GM19239 (cell line): ENCODE results near the gene PRR14.
"Not testable (repeated sequence)": the region's sequence is repeated elsewhere in the genome, so short reads cannot be mapped to it uniquely, and the experiment has no call there.

Source experiments
- DNase-seq: peaks from one replicate; pipeline ENCODE4 v3.0.0; 2011; ENCODE audit warnings: low spot score; ENCODE audit not compliant: insufficient read length
- FAIRE-seq: peaks from 2 replicates; lab custom pipeline; 2011; peaks lifted over from hg19 to GRCh38; lab: Jason Lieb, UNC

The PRR14 gene

DNA sequence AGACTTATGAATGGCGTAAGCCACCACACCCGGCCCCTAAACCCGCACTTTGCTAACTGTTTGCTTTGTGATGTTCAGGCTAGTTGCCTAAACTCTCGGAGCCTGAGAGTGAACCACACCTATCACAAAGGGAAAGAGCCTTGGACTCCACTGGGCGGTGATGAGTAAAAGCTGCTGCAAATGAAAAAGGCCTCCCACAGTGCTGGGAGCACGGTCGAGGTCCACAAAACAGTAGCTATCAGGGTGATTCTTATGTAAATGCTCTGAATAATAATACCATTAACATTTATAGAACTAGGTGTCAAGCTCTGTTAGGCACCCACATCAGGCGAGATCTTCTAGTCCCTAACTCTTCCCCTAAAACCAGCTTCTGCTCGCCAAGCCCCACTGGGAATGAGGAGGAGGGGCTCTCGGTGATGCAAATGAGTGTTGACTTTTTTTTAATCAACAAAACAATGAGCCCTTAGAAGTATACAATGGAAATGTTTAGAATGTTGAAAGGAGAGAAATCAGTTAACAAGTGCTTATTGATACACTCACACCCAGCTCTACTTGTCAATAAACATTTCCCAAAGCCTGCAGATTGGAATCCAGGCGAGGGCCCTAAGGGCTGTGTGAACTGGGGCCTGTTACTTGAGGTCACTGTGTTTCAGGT is 27.3 kb downstream of the PRR14 start:
- DNase-seq (no peak), FAIRE-seq (no peak)

- DNase-seq (no peak), FAIRE-seq (peak; percentile 11)
Measured at GRCh38 chr16:30678586-30678970, 27.8 kb downstream of the PRR14 start.

DNA sequence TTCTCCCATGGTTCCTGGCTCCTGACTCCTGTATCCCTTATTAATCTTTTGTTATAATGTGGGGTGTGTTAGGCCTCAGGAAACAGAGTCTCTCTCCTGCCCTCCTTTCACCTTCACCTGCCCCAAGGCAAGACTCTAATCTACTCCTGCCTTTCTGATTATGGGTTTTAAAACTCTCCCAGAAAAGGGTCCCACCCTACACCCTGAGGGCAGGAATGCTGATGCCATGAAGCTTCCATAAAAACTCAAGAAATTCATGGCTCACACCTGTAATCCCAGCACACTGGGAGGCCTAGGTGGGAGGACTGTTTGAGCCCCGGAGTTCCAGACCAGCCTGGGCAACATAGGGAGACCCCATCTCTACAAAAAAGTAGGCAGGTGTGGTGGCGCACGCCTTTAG is 29.6 kb downstream of the PRR14 start:
- FAIRE-seq (no peak), DNase-seq (no peak)

GRCh38 chr16:30688701-30689100 is 37.9 kb downstream of the PRR14 start:
- FAIRE-seq (no peak), DNase-seq (no peak)

- DNase-seq (no peak), FAIRE-seq (no peak)
Measured at GRCh38 chr16:30691907-30692306, 41.1 kb downstream of the PRR14 start.

- DNase-seq (no peak), FAIRE-seq (no peak)
Measured at GRCh38 chr16:30692396-30693064, 41.8 kb downstream of the PRR14 start.

GRCh38 chr16:30694926-30695693 is 44.4 kb downstream of the PRR14 start:
- DNase-seq (no peak), FAIRE-seq (no peak)

DNA sequence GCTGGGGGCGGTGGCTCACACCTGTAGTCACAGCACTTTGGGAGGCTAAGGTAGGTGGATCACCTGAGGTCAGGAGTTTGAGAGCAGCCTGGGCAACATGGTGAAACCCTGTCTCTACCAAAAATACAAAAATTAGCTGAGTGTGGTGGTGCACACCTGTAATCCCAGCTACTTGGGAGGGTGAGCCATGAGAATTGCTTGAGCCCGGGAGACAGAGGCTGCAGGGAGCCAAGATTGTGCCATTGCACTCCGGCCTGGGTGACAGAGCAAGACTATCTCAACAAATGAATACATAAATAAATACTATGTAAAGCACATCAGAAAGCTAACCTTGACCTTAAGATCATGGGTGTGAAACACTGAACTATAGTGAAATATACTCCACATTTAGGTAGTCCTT is 45.9 kb downstream of the PRR14 start:
- FAIRE-seq, DNase-seq: not testable (repeated sequence)

- FAIRE-seq (peak; percentile 88), DNase-seq (peak; percentile 90)
Measured at GRCh38 chr16:30697264-30698138, 46.7 kb downstream of the PRR14 start.

- peak; percentile 93 for DNase-seq
- no peak for FAIRE-seq
Measured at GRCh38 chr16:30698139-30698815, 47.5 kb downstream of the PRR14 start.

- DNase-seq (peak; percentile 82), FAIRE-seq (peak; percentile 33)
Measured at GRCh38 chr16:30698816-30699614, 48.3 kb downstream of the PRR14 start, which contains the start of gene SRCAP. SRCAP (plus strand) TSS chr16:30699171; CDS start chr16:30700825, 1,654 bp downstream.

DNA sequence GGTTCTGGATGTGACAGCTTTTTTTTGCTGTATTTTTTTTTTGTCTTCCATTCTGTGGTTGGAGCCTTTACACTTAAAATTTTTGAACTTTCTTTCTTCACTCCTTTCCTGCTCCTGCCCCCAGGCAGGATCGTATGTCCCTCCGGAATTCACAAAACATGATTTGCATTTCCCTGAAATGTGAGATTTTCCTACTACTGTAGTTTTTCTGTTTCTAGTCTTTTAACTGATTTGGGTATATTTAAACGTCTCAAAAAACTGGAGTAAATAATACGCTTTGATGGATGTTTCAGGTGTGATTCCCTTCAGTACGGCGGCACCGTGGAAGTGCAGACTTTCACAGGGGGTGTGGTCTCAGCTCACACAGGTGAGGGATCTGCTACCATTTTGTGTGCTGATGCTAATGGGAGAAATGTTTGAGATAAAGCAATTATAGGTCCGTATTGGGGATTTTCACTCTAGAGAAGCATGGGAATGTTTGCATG is 48.9 kb downstream of the PRR14 start:
- FAIRE-seq (no peak), DNase-seq (no peak)

DNA sequence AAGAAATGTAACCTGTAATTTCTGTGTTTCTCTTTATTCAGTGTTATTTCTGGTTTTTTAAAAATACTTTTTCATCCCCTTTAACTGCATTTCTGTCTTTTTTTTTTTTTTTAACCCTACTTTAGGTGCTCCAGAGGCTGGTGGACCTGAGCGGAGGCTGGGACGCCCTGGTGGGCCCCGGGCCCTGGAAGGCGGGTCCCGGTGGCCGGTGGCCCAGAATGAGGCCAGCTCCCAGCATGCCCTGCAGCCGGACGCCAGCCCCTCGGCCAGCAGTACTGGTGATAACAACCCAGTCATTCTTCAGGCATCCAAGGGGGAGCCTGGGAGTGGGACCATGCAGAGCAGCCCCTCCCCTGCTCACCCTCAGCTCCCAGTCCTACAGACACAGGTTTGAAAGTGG is 49.7 kb downstream of the PRR14 start:
- DNase-seq (no peak), FAIRE-seq (no peak)

DNA sequence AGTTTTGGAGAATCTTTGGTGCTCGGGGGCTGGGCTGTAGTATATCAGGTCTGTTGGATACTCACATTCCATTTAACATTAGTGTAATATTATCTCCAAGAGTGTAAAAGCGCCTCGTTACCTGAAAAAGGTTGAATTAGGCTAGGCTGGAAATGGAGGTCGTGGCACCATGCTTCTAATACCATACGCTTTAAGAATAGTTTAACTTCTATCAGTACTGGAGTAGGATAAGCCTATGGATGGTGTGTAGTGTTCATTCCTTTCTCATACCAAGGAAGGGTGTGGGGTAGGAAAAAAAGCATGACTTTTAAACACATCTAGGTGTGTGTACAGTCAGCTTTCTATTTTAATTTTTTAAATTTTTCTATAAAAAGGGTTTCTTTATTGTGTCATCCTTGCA is 50.2 kb downstream of the PRR14 start:
- DNase-seq = no peak
- no peak for FAIRE-seq

- not testable (repeated sequence) for DNase-seq, FAIRE-seq
Measured at GRCh38 chr16:30703071-30703470, 52.3 kb downstream of the PRR14 start.

DNA sequence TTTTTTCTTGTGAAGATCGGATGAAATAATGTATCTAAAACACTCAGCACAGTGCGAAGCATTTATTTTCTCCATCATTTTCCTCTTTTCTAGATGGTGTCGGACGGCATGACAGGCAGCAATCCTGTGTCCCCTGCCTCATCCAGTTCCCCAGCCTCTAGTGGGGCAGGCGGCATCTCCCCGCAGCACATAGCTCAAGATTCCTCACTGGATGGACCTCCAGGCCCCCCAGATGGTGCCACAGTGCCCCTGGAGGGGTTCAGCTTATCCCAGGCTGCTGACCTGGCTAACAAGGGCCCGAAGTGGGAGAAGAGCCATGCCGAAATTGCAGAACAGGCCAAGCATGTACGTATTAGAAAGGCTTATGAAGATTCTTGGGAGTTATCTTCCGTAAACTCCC is 53.2 kb downstream of the PRR14 start:
- no peak for DNase-seq
- no peak for FAIRE-seq
